DOHH2 (cell line): Measurements from ENCODE around the gene AMBRA1.

ENCODE experiments used
- H3F3A ChIP-seq: fragments of 200-600 bp; sonication (generic), shearing (Covaris generic); 2 replicates; pipeline ENCODE4 v1.6.0; 2016; ENCODE audit warnings: antibody characterized with exemption, mild to moderate bottlenecking; ENCODE audit not compliant: control insufficient read depth, insufficient read depth
- H3K27ac ChIP-seq: fragments of 200-600 bp; sonication (generic); 2 replicates; pipeline ENCODE4 v1.5.1; 2014; ENCODE audit warnings: low read depth, mild to moderate bottlenecking, low read length, moderate library complexity
- H3K27me3 ChIP-seq: fragments of 200-600 bp; sonication (generic); 2 replicates; pipeline ENCODE4 v1.6.1; 2014; ENCODE audit warnings: mild to moderate bottlenecking, low read length, mixed read lengths; ENCODE audit not compliant: control insufficient read depth
- H3K36me3 ChIP-seq: fragments of 200-600 bp; sonication (generic); 2 replicates; pipeline ENCODE4 v1.6.1; 2014; ENCODE audit warnings: mild to moderate bottlenecking, low read length, moderate library complexity, mixed read lengths; ENCODE audit not compliant: control insufficient read depth
- H3K4me1 ChIP-seq: fragments of 200-600 bp; sonication (generic); 2 replicates; pipeline ENCODE4 v1.6.1; 2014; ENCODE audit warnings: mild to moderate bottlenecking, low read length, mixed read lengths; ENCODE audit not compliant: control insufficient read depth
- H3K4me2 ChIP-seq: fragments of 200-600 bp; sonication (generic); 2 replicates; pipeline ENCODE4 v1.6.0; 2014; ENCODE audit warnings: mild to moderate bottlenecking, low read length, moderate library complexity
- H3K4me3 ChIP-seq: fragments of 200-600 bp; sonication (generic); 2 replicates; pipeline ENCODE4 v1.5.1; 2014; ENCODE audit warnings: mild to moderate bottlenecking, low read length, mixed read lengths
- H3K79me2 ChIP-seq: fragments of 200-600 bp; sonication (generic); 2 replicates; pipeline ENCODE4 v1.6.1; 2014; ENCODE audit warnings: mild to moderate bottlenecking, low read length, mixed read lengths; ENCODE audit not compliant: control insufficient read depth
- H3K9me2 ChIP-seq: fragments of 200-600 bp; sonication (generic); replicated peaks from 2 replicates; pipeline ENCODE4 v1.6.1; 2014; ENCODE audit warnings: mild to moderate bottlenecking, low read length, mixed read lengths; ENCODE audit not compliant: control insufficient read depth
- H3K9me3 ChIP-seq: fragments of 200-600 bp; sonication (generic); 2 replicates; pipeline ENCODE4 v1.6.1; 2014; ENCODE audit warnings: antibody characterized with exemption, low read length, mixed read lengths; ENCODE audit not compliant: control insufficient read depth, insufficient read depth
- H4K20me1 ChIP-seq: fragments of 200-600 bp; sonication (generic); 2 replicates; pipeline ENCODE4 v1.6.0; 2014; ENCODE audit warnings: low read depth, mild to moderate bottlenecking, antibody characterized with exemption, low read length, moderate library complexity; ENCODE audit not compliant: control insufficient read depth, insufficient read depth
- EZH2phosphoT487 ChIP-seq: fragments of 200-600 bp; sonication (generic); IDR thresholded peaks from 2 replicates; pipeline ENCODE4 v1.6.1; 2017; ENCODE audit warnings: borderline replicate concordance, mild to moderate bottlenecking, antibody characterized with exemption, low read length, moderate library complexity, mixed read lengths
- TF ChIP-seq, protein P1 (sequence below): fragments of 200-600 bp; sonication (generic); IDR thresholded peaks from one replicate; pipeline ENCODE4 v1.5.1; 2014; ENCODE audit warnings: antibody characterized with exemption, mild to moderate bottlenecking, low read depth, low read length; ENCODE audit not compliant: poor library complexity, severe bottlenecking

AMBRA1 gene

DNA sequence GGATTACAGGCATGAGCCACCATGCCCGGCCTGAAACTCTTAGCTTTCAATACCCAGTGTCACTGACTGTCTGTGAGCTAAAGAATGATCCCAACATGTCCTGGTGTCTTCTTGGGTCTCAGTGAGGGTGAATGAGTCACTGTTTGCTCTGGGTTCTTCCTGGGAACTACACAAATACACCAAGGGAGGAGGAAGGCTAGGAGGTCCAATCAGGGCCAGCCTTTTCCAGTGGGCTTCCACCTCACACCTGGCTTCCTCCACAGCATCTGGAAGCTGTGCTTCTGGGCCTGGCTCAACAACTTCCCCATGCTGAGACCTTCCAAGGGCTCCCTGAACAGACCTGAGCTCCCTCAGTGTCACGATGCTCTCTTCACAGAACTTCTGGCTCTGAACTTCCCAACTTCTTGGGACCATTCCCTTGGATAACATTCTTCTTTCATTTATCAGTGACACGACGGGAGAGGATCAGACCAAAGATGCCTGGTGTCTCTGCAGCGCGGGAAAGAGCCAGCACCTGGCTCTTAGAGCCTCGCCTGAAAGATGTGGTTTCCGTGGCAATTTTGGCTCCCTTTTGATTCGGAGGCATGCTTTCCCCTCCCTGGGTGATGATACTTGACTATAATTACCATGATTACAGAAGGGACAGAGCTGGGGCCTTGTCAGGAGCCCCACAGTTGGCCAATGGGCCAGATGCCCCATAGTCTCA is 179.9 kb downstream of the AMBRA1 start:
- no peaks in the 10 kb centered on the region for H4K20me1 ChIP-seq
- no peaks in the 10 kb centered on the region for H3K9me2 ChIP-seq
- TF ChIP-seq EZH2phosphoT487 = no peak
- TF ChIP-seq, protein P1, sequence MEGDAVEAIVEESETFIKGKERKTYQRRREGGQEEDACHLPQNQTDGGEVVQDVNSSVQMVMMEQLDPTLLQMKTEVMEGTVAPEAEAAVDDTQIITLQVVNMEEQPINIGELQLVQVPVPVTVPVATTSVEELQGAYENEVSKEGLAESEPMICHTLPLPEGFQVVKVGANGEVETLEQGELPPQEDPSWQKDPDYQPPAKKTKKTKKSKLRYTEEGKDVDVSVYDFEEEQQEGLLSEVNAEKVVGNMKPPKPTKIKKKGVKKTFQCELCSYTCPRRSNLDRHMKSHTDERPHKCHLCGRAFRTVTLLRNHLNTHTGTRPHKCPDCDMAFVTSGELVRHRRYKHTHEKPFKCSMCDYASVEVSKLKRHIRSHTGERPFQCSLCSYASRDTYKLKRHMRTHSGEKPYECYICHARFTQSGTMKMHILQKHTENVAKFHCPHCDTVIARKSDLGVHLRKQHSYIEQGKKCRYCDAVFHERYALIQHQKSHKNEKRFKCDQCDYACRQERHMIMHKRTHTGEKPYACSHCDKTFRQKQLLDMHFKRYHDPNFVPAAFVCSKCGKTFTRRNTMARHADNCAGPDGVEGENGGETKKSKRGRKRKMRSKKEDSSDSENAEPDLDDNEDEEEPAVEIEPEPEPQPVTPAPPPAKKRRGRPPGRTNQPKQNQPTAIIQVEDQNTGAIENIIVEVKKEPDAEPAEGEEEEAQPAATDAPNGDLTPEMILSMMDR = no peak
- H3K27me3 ChIP-seq = no peaks in the 10 kb centered on the region
- H3K4me1 ChIP-seq = no peaks in the 10 kb centered on the region
- no peaks in the 10 kb centered on the region for H3K79me2 ChIP-seq
- no peaks in the 10 kb centered on the region for H3F3A ChIP-seq
- H3K9me3 ChIP-seq = no peaks in the 10 kb centered on the region
- H3K36me3 ChIP-seq = peaks cover 18% of the 10 kb centered on the region; the same call in 1 of the 2 replicates
- no peak overlapping the region for H3K4me3 ChIP-seq
- H3K4me2 ChIP-seq = no peak overlapping the region
- no peak overlapping the region for H3K27ac ChIP-seq

- Histone ChIP-seq H3K27ac (no peak overlapping the region), H3K4me2 (no peak overlapping the region), H3K9me2 (no peaks in the 10 kb centered on the region), H3K4me3 (no peak overlapping the region), H4K20me1 (no peaks in the 10 kb centered on the region), H3F3A (no peaks in the 10 kb centered on the region), H3K79me2 (no peaks in the 10 kb centered on the region), H3K4me1 (no peaks in the 10 kb centered on the region), H3K27me3 (no peaks in the 10 kb centered on the region), H3K36me3 (peaks cover 8% of the 10 kb centered on the region; the same call in 1 of the 2 replicates), H3K9me3 (no peaks in the 10 kb centered on the region)
- TF ChIP-seq EZH2phosphoT487 = no peak
- TF ChIP-seq, protein P1 = peak; percentile 26
Measured at GRCh38 chr11:46410021-46410420, 183.8 kb downstream of the AMBRA1 start.

- peaks cover 5% of the 10 kb centered on the region for H3K36me3 ChIP-seq
Measured at GRCh38 chr11:46408407-46408986, 185.3 kb downstream of the AMBRA1 start.

More at GRCh38 chr11:46408407-46408986, 185.3 kb downstream of the AMBRA1 start:
- Histone ChIP-seq H3K27ac (no peak overlapping the region), H3K4me3 (no peak overlapping the region), H3K79me2 (no peaks in the 10 kb centered on the region), H3K4me2 (no peak overlapping the region), H3K4me1 (no peaks in the 10 kb centered on the region), H3K9me2 (no peaks in the 10 kb centered on the region), H4K20me1 (no peaks in the 10 kb centered on the region), H3F3A (no peaks in the 10 kb centered on the region), H3K9me3 (no peaks in the 10 kb centered on the region), H3K27me3 (no peaks in the 10 kb centered on the region)
- TF ChIP-seq EZH2phosphoT487 = no peak
- TF ChIP-seq, protein P1 = no peak
